Measurements from ENCODE around the gene PSMD12. TPM values are rescaled to one million over a fixed set of nuclear protein-coding genes. Genes with fewer than 3 reads are reported as not detected.
"Not testable (repeated sequence)": the region's sequence is repeated elsewhere in the genome, so short reads cannot be mapped to it uniquely, and the experiment has no call there.

The PSMD12 gene
- total RNA-seq, 1 experiment from 2014 or later: 39.9 TPM

DNA sequence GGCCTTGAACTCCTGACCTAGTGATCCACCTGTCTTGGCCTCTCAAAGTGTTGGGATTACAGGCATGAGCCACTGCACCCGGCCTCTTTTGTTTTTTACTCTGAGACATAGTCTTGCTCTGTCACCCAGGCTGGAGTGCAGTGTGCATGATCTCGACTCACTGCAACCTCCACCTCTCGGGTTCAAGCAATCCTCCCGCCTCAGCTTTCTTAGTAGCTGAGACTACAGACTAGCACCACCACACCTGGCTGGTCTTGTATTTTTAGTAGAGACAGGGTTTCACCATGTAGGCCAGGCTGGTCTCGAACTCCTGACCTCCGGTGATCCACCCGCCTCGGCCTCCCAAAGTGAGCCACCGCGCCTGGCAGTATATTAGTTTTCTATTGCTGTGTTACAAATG, 22.2 kb upstream of the PSMD12 start:
- DNase-seq (ENCODE audit: extremely low read depth, low read depth): not testable (repeated sequence)

- peak; percentile 65 for DNase-seq (ENCODE audit: extremely low read depth, low read depth)
Observed at GRCh38 chr17:67386965-67387551, 20.7 kb upstream of the PSMD12 start.

DNA sequence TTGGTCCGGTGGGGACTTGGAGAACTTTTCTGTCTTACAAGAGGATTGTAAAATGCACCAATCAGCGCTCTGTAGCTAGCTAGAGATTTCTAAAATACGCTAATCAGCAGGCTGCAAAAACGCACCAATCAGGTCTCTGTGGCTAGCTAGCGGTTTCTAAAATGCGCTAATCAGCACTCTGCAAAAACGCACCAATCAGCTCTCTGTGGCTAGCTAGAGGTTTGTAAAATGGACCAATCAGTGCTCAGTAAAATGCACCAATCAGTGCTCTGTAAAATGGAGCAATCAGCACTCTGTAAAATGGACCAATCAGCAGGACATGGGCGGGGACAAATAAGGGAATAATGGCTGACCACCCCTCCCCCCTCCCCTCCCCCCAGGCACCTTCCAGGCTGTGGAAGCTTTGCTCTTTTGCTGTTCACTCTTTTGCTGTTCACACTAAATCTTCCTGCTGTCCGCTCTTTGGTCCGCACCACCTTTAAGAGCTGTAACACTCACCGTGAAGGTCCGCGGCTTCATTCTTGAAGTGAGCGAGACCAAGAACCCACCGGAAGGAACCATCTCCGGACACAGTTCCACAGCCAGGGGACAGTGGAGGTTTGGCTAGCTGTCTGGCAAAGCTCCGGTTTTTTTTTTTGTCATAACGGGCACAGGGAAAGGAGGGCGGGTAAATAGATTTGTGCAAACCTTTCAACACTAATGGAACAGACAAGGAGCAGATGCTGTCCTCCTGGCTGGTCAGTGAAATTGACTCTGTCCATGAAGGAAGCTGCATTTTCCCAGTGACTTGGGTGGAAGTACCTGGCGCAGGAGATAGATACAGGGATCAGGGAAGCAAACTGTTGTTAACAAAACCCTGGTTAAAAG, 19.0 kb upstream of the PSMD12 start:
- no peak for DNase-seq (ENCODE audit: extremely low read depth, low read depth)

DNA sequence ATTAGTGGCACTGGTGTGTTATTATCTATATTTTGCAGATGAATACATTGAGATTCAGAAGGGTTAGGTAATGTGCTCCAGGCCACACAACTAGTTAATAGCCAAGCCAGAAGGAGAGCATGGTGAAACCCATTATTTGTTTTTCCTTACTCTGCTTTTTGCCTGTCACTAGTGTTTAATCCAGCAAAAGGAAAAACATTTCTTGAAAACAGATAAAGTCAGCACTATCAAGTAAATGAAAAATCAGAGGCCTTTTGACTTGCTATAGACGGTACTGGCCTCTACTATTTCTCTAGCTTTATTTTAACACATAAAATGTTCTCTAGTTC, 15.5 kb upstream of the PSMD12 start:
- no peak for DNase-seq (ENCODE audit: extremely low read depth, low read depth)

DNA sequence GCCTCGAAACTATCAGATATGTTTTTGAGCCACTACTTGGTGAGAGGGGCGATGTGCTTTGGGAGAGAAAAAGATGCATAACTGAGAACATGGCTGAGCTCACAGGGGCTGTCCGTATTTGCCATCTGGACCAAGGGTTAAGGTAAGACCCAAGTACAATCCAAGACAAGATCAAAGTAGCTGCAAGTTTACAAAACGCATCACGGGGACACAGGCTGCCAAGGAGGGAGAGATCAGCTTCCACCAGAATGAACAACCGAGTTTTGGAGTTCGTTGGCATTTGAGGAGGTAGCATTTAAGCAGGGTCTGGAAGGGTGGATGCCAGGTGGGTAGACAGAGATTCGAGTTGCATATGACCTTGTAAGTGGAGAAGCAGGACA, 12.9 kb upstream of the PSMD12 start:
- DNase-seq (ENCODE audit: extremely low read depth, low read depth): no peak

DNA sequence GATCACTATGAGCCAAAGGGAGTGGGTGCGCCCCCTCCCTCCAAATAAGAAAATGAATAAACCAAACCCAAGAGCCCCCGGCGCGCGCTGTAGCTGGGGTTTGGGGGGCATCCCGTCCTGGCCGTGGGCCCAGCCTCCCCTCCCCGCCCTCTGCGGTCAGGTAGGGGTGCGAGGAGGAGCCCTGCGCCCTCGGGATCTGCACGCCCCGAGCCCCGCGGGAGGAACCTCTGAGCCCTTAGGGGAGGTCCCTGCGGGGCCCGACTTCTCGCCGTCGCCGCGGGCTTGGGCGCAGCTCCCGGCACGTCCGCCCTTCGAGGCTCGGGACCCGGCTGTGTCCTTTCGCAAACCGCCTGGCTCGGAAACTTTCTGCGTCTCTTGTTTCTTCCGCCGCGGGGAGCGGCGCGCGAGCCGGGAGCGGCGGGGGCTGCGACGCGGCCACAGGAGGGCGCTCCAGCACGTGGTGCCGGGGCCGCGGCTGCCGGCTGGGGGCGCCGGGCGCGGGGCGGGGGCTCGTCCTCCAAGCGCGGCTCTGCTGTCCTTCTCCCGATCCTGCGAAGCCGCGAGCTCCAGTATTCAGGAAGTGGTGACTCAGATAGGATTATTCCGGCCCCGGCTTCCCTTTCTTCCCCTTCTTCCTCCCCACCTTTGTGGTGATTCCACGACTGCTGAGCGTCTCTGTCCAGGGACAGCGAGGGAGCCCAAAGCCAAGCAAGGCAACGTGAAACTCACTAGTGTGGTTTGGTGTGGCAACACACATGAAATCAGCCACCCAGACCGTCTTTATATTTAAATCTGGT, 12.3 kb upstream of the PSMD12 start:
- DNase-seq (ENCODE audit: extremely low read depth, low read depth): peak; percentile 68

- no peak for DNase-seq (ENCODE audit: extremely low read depth, low read depth)
Observed at GRCh38 chr17:67377488-67378453, 11.4 kb upstream of the PSMD12 start.

- DNase-seq (ENCODE audit: extremely low read depth, low read depth): peak; percentile 79
Observed at GRCh38 chr17:67376737-67377487, 10.5 kb upstream of the PSMD12 start, which contains the start of gene PITPNC1. TSS of gene PITPNC1 (plus strand) at chr17:67377281.

- DNase-seq (ENCODE audit: extremely low read depth, low read depth): no peak
Observed at GRCh38 chr17:67376415-67376736, 10.0 kb upstream of the PSMD12 start.

DNA sequence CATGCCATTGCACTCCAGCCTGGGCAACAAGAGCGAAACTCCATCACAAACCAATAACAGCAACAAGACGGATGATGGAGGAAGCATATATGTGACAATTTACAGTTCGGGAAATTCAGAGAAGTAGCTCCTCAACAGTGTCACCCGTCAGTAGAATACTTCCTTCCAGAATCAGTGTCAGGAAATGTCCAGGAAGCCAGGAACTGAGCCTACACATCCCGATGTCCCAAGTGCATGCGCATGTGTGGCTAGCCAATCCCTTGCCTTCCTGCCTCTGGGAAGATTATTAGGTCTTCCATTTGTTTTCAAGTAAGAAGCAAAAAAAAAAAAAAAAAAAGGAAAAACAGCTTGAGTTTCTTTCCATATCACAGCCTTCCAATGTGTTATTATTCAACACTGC, 9.3 kb upstream of the PSMD12 start:
- DNase-seq (ENCODE audit: extremely low read depth, low read depth): no peak

DNA sequence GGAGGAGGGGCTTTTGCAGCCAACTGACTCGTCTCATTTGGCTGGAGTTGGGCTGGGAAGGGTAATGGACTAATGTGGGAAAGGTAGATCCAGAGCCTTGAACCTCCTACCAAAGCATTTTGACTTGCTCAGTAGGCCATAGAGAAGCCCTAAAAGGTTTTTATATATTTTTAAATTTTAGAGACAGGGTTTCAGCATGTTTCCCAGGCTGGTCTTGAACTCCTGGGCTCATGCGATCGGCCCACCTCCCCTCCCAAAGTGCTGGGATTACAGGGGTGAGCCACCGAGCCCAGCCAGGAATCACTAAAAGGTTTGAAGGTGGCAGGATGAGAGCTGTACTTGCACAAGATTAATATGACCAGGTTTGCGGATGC, 8.7 kb upstream of the PSMD12 start:
- DNase-seq (ENCODE audit: extremely low read depth, low read depth): no peak

DNA sequence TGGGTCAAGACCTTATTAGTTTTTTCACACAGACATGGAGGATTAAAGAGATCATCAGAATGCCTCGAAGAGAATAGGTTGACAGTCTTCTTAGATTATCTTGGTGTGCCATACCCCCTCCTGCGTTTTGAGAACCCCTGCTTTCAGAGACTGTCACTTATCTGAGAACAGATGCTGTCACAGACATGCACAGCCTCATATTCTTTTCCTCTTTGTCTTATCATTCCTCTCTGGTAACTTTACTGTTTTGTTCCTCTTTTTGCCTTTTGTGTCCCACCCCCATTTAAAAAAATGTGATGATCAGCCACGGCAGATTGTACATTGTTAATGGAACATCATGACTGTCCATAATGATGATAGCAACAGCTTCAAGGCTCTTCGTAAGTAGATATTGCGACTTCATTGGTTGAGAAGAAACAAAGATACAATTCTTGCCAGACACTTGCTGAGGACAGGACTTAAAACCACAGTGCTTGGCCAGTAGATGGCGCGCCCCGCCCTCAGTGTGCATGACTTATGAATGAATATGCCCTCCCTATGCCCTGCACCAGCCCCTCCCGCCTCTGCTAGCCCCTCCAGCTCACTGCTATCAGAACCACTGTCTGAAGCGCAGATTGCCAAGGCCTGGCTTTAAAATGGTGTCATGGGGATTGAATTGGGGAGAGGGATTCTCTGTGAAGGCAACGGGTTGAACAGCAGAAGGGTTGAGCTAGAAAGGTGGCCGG, 8.1 kb upstream of the PSMD12 start:
- peak; percentile 82 for DNase-seq (ENCODE audit: extremely low read depth, low read depth)

DNA sequence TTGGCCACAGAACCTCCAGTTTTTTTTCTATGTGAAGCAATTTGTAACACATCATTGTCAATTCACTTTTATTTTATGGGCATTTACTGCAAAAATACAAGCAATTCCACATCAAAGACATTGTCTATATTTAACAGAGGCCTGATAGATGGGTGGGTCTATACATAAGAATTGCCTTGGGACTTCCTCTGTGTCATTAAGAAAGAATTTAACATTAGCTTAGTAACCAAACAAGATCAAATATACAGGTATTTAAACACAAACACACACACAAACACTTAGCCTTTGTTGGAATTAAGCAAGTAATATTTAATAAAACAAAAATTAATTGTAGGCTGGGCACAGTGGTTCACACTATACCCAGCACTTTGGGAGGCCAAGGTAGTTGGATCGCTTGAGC, 6.4 kb upstream of the PSMD12 start:
- no peak for DNase-seq (ENCODE audit: extremely low read depth, low read depth)

DNA sequence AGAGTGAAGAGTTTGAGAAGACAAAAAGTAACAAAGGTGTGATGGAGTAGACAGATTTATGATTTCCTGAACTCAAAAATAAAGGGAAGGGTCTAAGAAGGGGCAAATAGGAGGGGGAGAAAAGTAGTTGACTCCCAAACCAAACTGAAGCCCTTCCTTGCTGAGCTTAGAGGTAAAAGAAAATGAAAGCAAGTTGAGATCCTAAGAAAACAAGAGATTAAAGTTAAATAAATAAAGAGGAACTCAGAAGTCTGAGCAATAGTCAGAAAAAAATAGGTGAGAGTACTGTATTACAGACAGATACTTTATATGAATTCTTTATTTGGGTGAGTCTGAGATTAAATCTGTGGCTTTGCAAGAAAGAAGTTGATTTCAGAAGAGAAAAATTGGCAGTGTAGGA, 3.3 kb upstream of the PSMD12 start:
- DNase-seq (ENCODE audit: extremely low read depth, low read depth): no peak

DNA sequence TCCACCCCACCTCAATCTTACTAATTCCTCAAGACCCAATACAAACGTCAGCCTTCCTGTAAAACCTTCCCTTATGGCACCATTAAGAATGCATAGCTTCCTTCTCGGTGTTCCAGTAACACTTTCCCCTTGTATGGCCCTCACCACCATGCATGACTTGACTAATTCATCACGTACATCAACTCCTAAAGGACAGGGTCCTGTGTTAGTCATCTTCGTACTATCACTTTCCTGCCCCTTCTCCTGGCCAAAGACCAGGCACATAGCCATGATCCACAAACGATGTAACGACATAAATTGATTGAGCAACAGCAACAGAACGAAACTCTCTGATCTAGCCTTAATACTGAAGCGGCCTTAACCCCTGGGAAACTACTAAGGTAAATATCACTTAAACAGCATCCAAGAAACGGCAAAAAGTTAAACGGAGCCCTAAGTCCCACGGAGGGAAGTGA, 612 bp downstream of the PSMD12 start:
- no peak for DNase-seq (ENCODE audit: extremely low read depth, low read depth)

- no peak for DNase-seq (ENCODE audit: extremely low read depth, low read depth)
Observed at GRCh38 chr17:67364847-67365737, 1.3 kb downstream of the PSMD12 start.

DNA sequence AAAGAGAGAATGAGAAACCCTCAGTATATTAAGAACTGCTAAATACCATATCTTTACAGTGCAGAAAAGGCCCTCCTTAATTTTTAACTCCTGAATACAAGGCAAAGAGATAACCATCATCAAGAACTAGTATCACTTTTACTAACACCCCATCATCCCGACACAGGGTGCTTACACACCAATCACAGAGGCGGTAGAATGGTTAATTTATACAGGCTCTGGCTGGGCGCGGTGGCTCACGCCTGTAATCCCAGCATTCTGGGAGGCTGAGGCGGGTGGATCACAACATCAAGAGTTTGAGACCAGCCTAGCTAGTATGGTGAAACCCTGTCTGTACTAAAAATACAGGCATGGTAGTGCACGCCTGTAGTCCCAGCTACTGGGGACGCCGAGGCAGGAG, 4.2 kb downstream of the PSMD12 start:
- no peak for DNase-seq (ENCODE audit: extremely low read depth, low read depth)

- DNase-seq (ENCODE audit: extremely low read depth, low read depth): no peak
Observed at GRCh38 chr17:67360880-67361279, 5.5 kb downstream of the PSMD12 start.

Measured in NCI-H460 (cell line).